GM23248 (cell line): ENCODE measurements around the gene TTLL3. TPM values are rescaled to one million over a fixed set of nuclear protein-coding genes. Genes with fewer than 3 reads are reported as not detected.
A peak's percentile ranks its signal among the peaks of the same experiment; 100 is the strongest.

Experiments used
- DNase-seq: peaks from one replicate; pipeline ENCODE4 v3.0.0-alpha.2; 2015
- H2AFZ ChIP-seq: fragments of 200-600 bp; sonication (generic); 2 replicates; pipeline ENCODE4 v1.6.1; 2016; ENCODE audit warnings: antibody characterized with exemption
- H3F3A ChIP-seq: fragments of 200-600 bp; sonication (generic); 2 replicates; pipeline ENCODE4 v1.6.1; 2016; ENCODE audit warnings: mild to moderate bottlenecking, antibody characterized with exemption, mixed run types; ENCODE audit not compliant: insufficient read depth
- H3K27ac ChIP-seq: fragments of 200-600 bp; sonication (generic); 2 replicates; pipeline ENCODE4 v1.5.1; 2016; ENCODE audit warnings: mild to moderate bottlenecking
- H3K27me3 ChIP-seq: fragments of 200-600 bp; sonication (generic); replicated peaks from 2 replicates; pipeline ENCODE4 v1.6.1; 2016; ENCODE audit warnings: mild to moderate bottlenecking; ENCODE audit not compliant: insufficient read depth
- H3K36me3 ChIP-seq: fragments of 200-600 bp; sonication (generic); 2 replicates; pipeline ENCODE4 v1.6.1; 2016; ENCODE audit warnings: low read depth, mild to moderate bottlenecking
- H3K4me1 ChIP-seq: fragments of 200-600 bp; sonication (generic); 2 replicates; pipeline ENCODE4 v1.6.1; 2016; ENCODE audit warnings: mild to moderate bottlenecking; ENCODE audit not compliant: insufficient read depth
- H3K4me2 ChIP-seq: fragments of 200-600 bp; sonication (generic); one replicate; pipeline ENCODE4 v1.6.1; 2016; ENCODE audit warnings: mild to moderate bottlenecking; ENCODE audit not compliant: unreplicated experiment
- H3K4me3 ChIP-seq: fragments of 200-600 bp; sonication (generic); 2 replicates; pipeline ENCODE4 v1.5.1; 2016; ENCODE audit warnings: mild to moderate bottlenecking
- H3K79me2 ChIP-seq: fragments of 200-600 bp; sonication (generic); 2 replicates; pipeline ENCODE4 v1.6.1; 2016; ENCODE audit warnings: mild to moderate bottlenecking; ENCODE audit not compliant: insufficient read depth
- H3K9ac ChIP-seq: fragments of 200-600 bp; sonication (generic); 2 replicates; pipeline ENCODE4 v1.6.1; 2016; ENCODE audit warnings: mild to moderate bottlenecking
- H3K9me2 ChIP-seq: fragments of 200-600 bp; sonication (generic); 2 replicates; pipeline ENCODE4 v1.6.1; 2016; ENCODE audit warnings: mixed run types, mild to moderate bottlenecking, moderate library complexity; ENCODE audit not compliant: insufficient read depth
- H3K9me3 ChIP-seq: fragments of 200-600 bp; sonication (generic); one replicate; pipeline ENCODE4 v1.6.1; 2017; ENCODE audit warnings: low read depth
- H4K20me1 ChIP-seq: fragments of 200-600 bp; sonication (generic); 2 replicates; pipeline ENCODE4 v1.6.0; 2016; ENCODE audit not compliant: insufficient read depth
- EZH2 ChIP-seq: fragments of 200-600 bp; sonication (generic); IDR thresholded peaks from 2 replicates; pipeline ENCODE4 v1.6.1; 2018; ENCODE audit warnings: antibody characterized with exemption, mild to moderate bottlenecking; ENCODE audit not compliant: insufficient read depth, poor library complexity, severe bottlenecking
- EZH2phosphoT487 ChIP-seq: fragments of 200-600 bp; sonication (generic); IDR thresholded peaks from 2 replicates; pipeline ENCODE4 v1.6.1; 2018; ENCODE audit warnings: antibody characterized with exemption, moderate library complexity, mild to moderate bottlenecking, low read depth; ENCODE audit not compliant: insufficient read depth
- WGBS, 2 experiments: methylation state at CpG; one replicate each; pipeline ENCODE4 v1.1.6; 2015 to 2017; ENCODE audit warnings: low lambda C conversion rate in 2 of 2, low coverage in 1 of 2; ENCODE audit errors: missing lambda C conversion rate in 2 of 2; 5-methylcytosine and 5-hydroxymethylcytosine counted together
- in situ Hi-C: fragments of 300-500 bp; cut with MboI; formaldehyde crosslinking; loops from 2 replicates; pipeline ENCODE4 v1.15.0; 2020
- polyA plus RNA-seq: library from polyadenylated mRNA; unstranded; fragments of >200 nt; fragmentation: Nextera tagmentation; extraction: Ambion mirVana; gene quantifications from 2 replicates; pipeline ENCODE4 v1.2.1, GENCODE V29; 2016
- total RNA-seq: library from RNA; depleted of rRNA; stranded (reverse); fragments of >200 nt; shearing (Covaris generic); gene quantifications from 2 replicates; pipeline ENCODE4 v1.2.3, GENCODE V29; 2014

Gene TTLL3
- total and polyA plus RNA-seq, 2 experiments from 2014 or later: 26.9 to 30.3 TPM

- H3K36me3 ChIP-seq: peaks cover 44% of the 10 kb centered on the region
- H3K4me1 ChIP-seq: peaks cover 12% of the 10 kb centered on the region
- H3K27me3 ChIP-seq: no peaks in the 10 kb centered on the region
- 90 to 91% methylated on average over 12 of the region's 12 CpGs for WGBS, 2 experiments
- no peak overlapping the region for H3K27ac ChIP-seq
- H4K20me1 ChIP-seq: no peaks in the 10 kb centered on the region
- no peaks in the 10 kb centered on the region for H3K9me2 ChIP-seq
- no peaks in the 10 kb centered on the region for H3K9me3 ChIP-seq
- no peak overlapping the region for H2AFZ ChIP-seq
- no peak overlapping the region for H3K9ac ChIP-seq
- H3F3A ChIP-seq: peaks cover 63% of the 10 kb centered on the region
- no peak overlapping the region for H3K4me3 ChIP-seq
- DNase-seq: no peak
- no peak overlapping the region for H3K4me2 ChIP-seq
- no peak for TF ChIP-seq EZH2
- no peak for TF ChIP-seq EZH2phosphoT487
- in situ Hi-C loops: no loop called here
- H3K79me2 ChIP-seq: peaks cover 21% of the 10 kb centered on the region
These were observed 3.9 kb upstream of the TTLL3 start for GRCh38 chr3:9806137-9806536.

- peaks cover 63% of the 10 kb centered on the region for H3F3A ChIP-seq
- in situ Hi-C loops: no loop called here
- peak overlapping the region; percentile 8; the same call in 1 of the 2 replicates for H3K27ac ChIP-seq
- no peak overlapping the region for H3K4me2 ChIP-seq
- WGBS, 2 experiments: 90 to 96% methylated on average over 7 of the region's 7 CpGs
- no peaks in the 10 kb centered on the region for H3K9me2 ChIP-seq
- no peaks in the 10 kb centered on the region for H4K20me1 ChIP-seq
- H3K9ac ChIP-seq: no peak overlapping the region
- peaks cover 13% of the 10 kb centered on the region for H3K79me2 ChIP-seq
- H3K4me3 ChIP-seq: no peak overlapping the region
- peaks cover 12% of the 10 kb centered on the region for H3K4me1 ChIP-seq
- peaks cover 36% of the 10 kb centered on the region for H3K36me3 ChIP-seq
- TF ChIP-seq EZH2phosphoT487 (no peak), EZH2 (no peak)
- H3K9me3 ChIP-seq: no peaks in the 10 kb centered on the region
- no peaks in the 10 kb centered on the region for H3K27me3 ChIP-seq
- no peak for DNase-seq
- no peak overlapping the region for H2AFZ ChIP-seq
These were observed 3.1 kb upstream of the TTLL3 start for GRCh38 chr3:9806688-9807589.

DNA sequence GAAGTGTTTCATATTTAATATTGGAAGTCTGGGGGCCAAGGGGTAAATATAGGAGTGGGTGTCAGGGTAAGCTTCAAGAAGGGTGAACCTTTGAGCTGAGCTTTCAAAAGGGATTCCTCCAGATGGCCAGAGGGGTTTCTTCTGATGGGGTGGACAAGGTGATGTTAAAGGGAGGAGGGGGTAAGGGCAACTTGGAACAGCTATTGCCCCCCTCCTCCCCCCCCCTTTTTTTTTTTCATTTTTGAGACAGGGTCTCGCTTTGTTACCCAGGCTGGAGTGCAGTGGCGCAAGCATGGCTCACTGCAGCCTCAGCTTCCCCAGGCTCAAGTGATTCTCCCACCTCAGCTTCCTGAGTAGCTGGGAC lies 2.1 kb upstream of the TTLL3 start:
- H3K9me3 ChIP-seq: no peaks in the 10 kb centered on the region
- H3K4me2 ChIP-seq: no peak overlapping the region
- no peaks in the 10 kb centered on the region for H3K27me3 ChIP-seq
- no peak for DNase-seq
- peaks cover 13% of the 10 kb centered on the region for H3K79me2 ChIP-seq
- TF ChIP-seq EZH2: no peak
- no peak for TF ChIP-seq EZH2phosphoT487
- peak overlapping the region; percentile 86 for H3K27ac ChIP-seq
- peak overlapping the region; percentile 13; the same call in 1 of the 2 replicates for H3K9ac ChIP-seq
- H3K36me3 ChIP-seq: peaks cover 30% of the 10 kb centered on the region
- in situ Hi-C loops: no loop called here
- H3F3A ChIP-seq: peaks cover 60% of the 10 kb centered on the region
- no peaks in the 10 kb centered on the region for H3K9me2 ChIP-seq
- H3K4me1 ChIP-seq: peaks cover 12% of the 10 kb centered on the region
- no peak overlapping the region for H3K4me3 ChIP-seq
- no peak overlapping the region for H2AFZ ChIP-seq
- H4K20me1 ChIP-seq: no peaks in the 10 kb centered on the region
- WGBS, 2 experiments: 96 to 100% methylated on average over 1 to 2 of the region's 2 CpGs

- DNase-seq: peak; percentile 66
- H3K4me3 ChIP-seq: no peak overlapping the region
- H3K9me3 ChIP-seq: no peaks in the 10 kb centered on the region
- H3K79me2 ChIP-seq: peaks cover 13% of the 10 kb centered on the region
- no peak overlapping the region for H2AFZ ChIP-seq
- TF ChIP-seq EZH2: no peak
- no peak for TF ChIP-seq EZH2phosphoT487
- H3K9ac ChIP-seq: peak overlapping the region; percentile 92
- H3F3A ChIP-seq: peaks cover 55% of the 10 kb centered on the region
- H3K4me1 ChIP-seq: peaks cover 12% of the 10 kb centered on the region
- H3K36me3 ChIP-seq: peaks cover 25% of the 10 kb centered on the region
- H4K20me1 ChIP-seq: no peaks in the 10 kb centered on the region
- peak overlapping the region; percentile 86 for H3K27ac ChIP-seq
- H3K27me3 ChIP-seq: no peaks in the 10 kb centered on the region
- 72 to 74% methylated on average over 6 to 7 of the region's 7 CpGs for WGBS, 2 experiments
- in situ Hi-C loops: no loop called here
- no peak overlapping the region for H3K4me2 ChIP-seq
- no peaks in the 10 kb centered on the region for H3K9me2 ChIP-seq
These were observed 1.6 kb upstream of the TTLL3 start for GRCh38 chr3:9808345-9809037.
